ENCODE measurements around the gene TNFSF15. TPM values are rescaled to one million over a fixed set of nuclear protein-coding genes. Genes with fewer than 3 reads are reported as not detected.
A peak's percentile ranks its signal among the peaks of the same experiment; 100 is the strongest.

The TNFSF15 gene
- 1 to 10 TPM; 1.4 to 2.3 (median 1.5) TPM for total RNA-seq

DNA sequence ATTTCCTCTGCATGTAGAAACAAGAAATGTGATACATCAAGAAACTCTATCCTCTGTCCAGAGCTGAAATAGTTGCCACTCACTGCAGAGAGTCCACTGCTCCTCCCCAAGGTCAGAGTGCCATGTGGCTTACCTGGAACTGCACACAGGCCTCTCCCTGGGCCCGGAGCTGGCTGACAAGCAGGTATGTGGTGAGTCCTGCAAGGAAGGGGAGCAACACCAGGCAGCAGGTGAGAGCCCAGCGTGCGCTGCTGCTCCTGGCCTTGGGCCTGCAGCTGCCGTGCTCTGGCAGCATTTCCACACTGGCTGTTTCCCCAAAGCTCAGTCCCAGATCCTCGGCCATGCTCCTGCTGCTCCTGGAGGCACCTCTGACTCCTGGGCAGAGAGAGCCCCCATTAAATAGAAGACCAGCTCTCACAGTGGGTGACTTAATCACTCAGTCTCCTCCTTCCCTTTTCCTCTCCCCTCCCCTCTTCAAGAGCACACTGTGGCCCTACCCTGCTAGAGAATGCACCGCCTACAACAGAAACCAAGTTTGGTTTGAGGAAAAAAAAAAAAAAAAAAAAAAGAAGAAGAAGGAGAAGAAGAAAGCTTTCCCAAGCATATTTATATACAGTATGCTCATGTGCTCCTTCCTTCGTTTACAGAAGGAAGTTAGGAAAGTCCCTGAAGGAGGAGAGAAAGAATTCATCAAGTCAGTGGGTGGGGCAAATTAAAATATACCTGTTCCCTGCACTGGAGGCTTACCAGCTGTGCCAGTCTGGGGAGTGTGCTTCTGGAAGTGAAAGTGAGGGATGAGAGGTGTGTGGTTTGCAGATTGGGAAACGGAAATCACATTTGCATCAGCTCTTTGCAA lies at the start of gene TNFSF15:
Gene TNFSF15, minus strand, starts transcription at position 370 of the 856 bp plus-strand sequence. Its CDS starts 27 bp downstream, at position 343.
- H3K27me3 ChIP-seq = no peaks in the 10 kb centered on the region
- intact Hi-C loops (cut with DNase I) = no loop called here
- DNase-seq = no peak
- H3K27ac ChIP-seq = peak within 1 kb of the TSS; percentile 77 to 81 (median 79)
- no peaks in the 10 kb centered on the region for H3K9me3 ChIP-seq
- H3K4me3 ChIP-seq = peak within 1 kb of the TSS; percentile 5 to 52 (median 20)
- peaks cover 19 to 40% (median 27%) of the 10 kb centered on the region in 3 donors for H3K4me1 ChIP-seq
- WGBS, 2 donors = 5 to 20% methylated on average over 3 to 8 of the region's 8 CpGs
- TF ChIP-seq POLR2A (IDR thresholded peaks at IDR 0.05) = no peak
- no peak for TF ChIP-seq CTCF (IDR thresholded peaks at IDR 0.05)
- no peaks in the 10 kb centered on the region for H3K36me3 ChIP-seq

GRCh38 chr9:114855488-114855887 lies 49.6 kb upstream of the TNFSF15 start:
- Histone ChIP-seq H3K9me3 (no peaks in the 10 kb centered on the region), H3K27ac (no peak overlapping the region), H3K4me1 (peaks cover 0 to 12% (median 0%) of the 10 kb centered on the region in 3 donors), H3K4me3 (no peak overlapping the region), H3K36me3 (no peaks in the 10 kb centered on the region), H3K27me3 (no peaks in the 10 kb centered on the region)
- intact Hi-C loops (cut with DNase I) = no loop called here
- no peak for DNase-seq
- TF ChIP-seq POLR2A (IDR thresholded peaks at IDR 0.05) = no peak
- no peak for TF ChIP-seq CTCF (IDR thresholded peaks at IDR 0.05)
- WGBS, 2 donors = 17 to 36% methylated on average over 2 of the region's 2 CpGs

- Histone ChIP-seq H3K4me3 (no peak overlapping the region), H3K4me1 (peaks cover 0 to 12% (median 0%) of the 10 kb centered on the region in 3 donors), H3K27ac (no peak overlapping the region), H3K9me3 (no peaks in the 10 kb centered on the region), H3K27me3 (no peaks in the 10 kb centered on the region), H3K36me3 (no peaks in the 10 kb centered on the region)
- 86 to 95% methylated on average over 6 of the region's 7 CpGs for WGBS, 2 donors
- TF ChIP-seq POLR2A (IDR thresholded peaks at IDR 0.05) (no peak), CTCF (IDR thresholded peaks at IDR 0.05) (no peak)
- intact Hi-C loops (cut with DNase I) = no loop called here
- no peak for DNase-seq
These were observed 49.0 kb upstream of the TNFSF15 start for GRCh38 chr9:114854736-114855355.

- Histone ChIP-seq H3K4me3 (no peak overlapping the region), H3K27ac (no peak overlapping the region), H3K36me3 (no peaks in the 10 kb centered on the region), H3K27me3 (no peaks in the 10 kb centered on the region), H3K4me1 (peaks cover 0 to 12% (median 0%) of the 10 kb centered on the region in 3 donors), H3K9me3 (no peaks in the 10 kb centered on the region)
- WGBS, 2 donors = 72 to 77% methylated on average over 3 of the region's 3 CpGs
- no peak for DNase-seq
- TF ChIP-seq CTCF (IDR thresholded peaks at IDR 0.05) (no peak), POLR2A (IDR thresholded peaks at IDR 0.05) (no peak)
- intact Hi-C loops (cut with DNase I) = no loop called here
These were observed 47.4 kb upstream of the TNFSF15 start for GRCh38 chr9:114853071-114853855.

Measured in esophagus squamous epithelium (tissue), 5 donors.